GM12892 (cell line): Measurements from ENCODE around the gene KCNIP4.

ENCODE experiments used
- POLR2A ChIP-seq: IDR thresholded peaks from 2 replicates; pipeline ENCODE4 v1.6.1; 2011; ENCODE audit warnings: low read depth, low read length, control low read depth
- POLR2AphosphoS5 ChIP-seq: IDR thresholded peaks from 2 replicates; pipeline ENCODE4 v1.6.1; 2011; ENCODE audit warnings: low read depth, low read length, control low read depth
- TAF1 ChIP-seq: IDR thresholded peaks from 2 replicates; pipeline ENCODE4 v1.6.1; 2011; ENCODE audit warnings: low read depth, mild to moderate bottlenecking, control low read depth, low read length, borderline replicate concordance

GRCh38 chr4:20778896-20779295, 1169.7 kb downstream of the KCNIP4 start:
- TF ChIP-seq TAF1 (no peak), POLR2A (no peak), POLR2AphosphoS5 (no peak)
